ENCODE data around the gene TEX30. TPM values are rescaled to one million over a fixed set of nuclear protein-coding genes. Genes with fewer than 3 reads are reported as not detected.

The TEX30 gene
- total and polyA plus RNA-seq, 2 donors (not counting 3 experiments of a cell fraction or from before 2014, with no cell fraction given) = 12.5 to 19.8 TPM

DNA sequence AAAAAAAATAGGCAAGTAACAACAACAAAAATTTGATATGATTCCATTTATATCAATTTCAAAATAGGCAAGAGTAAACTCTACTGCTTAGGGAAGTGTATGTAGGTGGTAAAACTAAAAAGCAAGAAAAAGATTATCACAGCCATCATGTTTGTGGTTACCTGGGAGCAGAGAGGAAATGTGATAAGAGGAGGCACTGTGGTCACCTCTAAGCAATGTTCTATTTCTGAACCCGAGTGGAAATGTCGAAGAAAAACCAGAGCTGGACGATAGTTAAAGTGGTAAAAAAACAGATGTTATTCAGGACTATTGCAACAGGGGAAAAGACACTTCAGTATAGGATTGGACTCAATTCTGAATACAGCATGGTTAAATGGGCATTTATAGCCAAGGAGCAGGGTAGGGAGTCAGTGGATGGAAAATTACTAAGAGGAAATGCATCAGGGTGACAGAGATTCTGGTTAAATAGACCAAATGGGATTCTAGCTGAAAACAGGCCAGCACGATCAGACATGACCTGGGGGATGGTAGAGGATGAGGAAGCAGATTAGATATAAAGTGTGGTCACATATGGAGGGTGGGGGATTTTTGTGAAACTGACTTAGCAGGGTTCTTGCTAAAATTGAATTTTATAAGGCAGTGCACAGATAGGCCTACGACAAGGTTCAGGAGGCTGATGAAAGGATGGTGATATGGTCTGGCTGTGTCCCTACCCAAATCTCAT, 6.0 kb upstream of the TEX30 start:
- FAIRE-seq (no peak), DNase-seq (ENCODE audit: low read depth, low spot score) (no peak)
- no TSS peak for BruUV-seq (replicated peaks)
- no peaks in the 10 kb centered on the region for H3K9me3 ChIP-seq (replicated peaks; ENCODE audit: control insufficient read depth, insufficient read depth, low read length)
- dilution Hi-C loops (cut with MboI; ENCODE audit: extremely low pct_ligation_motif_present, low sequenced_read_pairs) (no loop called here), intact Hi-C loops (cut with micrococcal nuclease) (no loop called here)
- H3K4me1 ChIP-seq (ENCODE audit: control insufficient read depth, extremely low read depth, insufficient read depth, low read length) = no peaks in the 10 kb centered on the region
- no peaks in the 10 kb centered on the region for H3K27me3 ChIP-seq (ENCODE audit: control insufficient read depth in 2 of 2, insufficient read depth in 2 of 2, low read length in 2 of 2)
- TF ChIP-seq FOS (IDR thresholded peaks at IDR 0.05; ENCODE audit: borderline replicate concordance, insufficient read depth, low read length) (no peak), EZH2 (IDR thresholded peaks at IDR 0.05; ENCODE audit: borderline replicate concordance, low read depth, low read length, severe bottlenecking) (no peak), GATA2 (IDR thresholded peaks at IDR 0.05; ENCODE audit: insufficient read depth, insufficient read length, low read depth, low read length) (no peak), POLR2A (IDR thresholded peaks at IDR 0.05; ENCODE audit: low read depth, low read length) (no peak), MAX (IDR thresholded peaks at IDR 0.05; ENCODE audit: insufficient read depth, insufficient read length) (no peak), MYC (IDR thresholded peaks at IDR 0.05; ENCODE audit: low read depth, low read length) (no peak), JUN (IDR thresholded peaks at IDR 0.05; ENCODE audit: borderline replicate concordance, insufficient read depth, insufficient read length, low read depth) (no peak), POLR2AphosphoS5 (IDR thresholded peaks at IDR 0.05; ENCODE audit: insufficient read depth, low read depth, low read length) (no peak)
- TF ChIP-seq, protein P1, sequence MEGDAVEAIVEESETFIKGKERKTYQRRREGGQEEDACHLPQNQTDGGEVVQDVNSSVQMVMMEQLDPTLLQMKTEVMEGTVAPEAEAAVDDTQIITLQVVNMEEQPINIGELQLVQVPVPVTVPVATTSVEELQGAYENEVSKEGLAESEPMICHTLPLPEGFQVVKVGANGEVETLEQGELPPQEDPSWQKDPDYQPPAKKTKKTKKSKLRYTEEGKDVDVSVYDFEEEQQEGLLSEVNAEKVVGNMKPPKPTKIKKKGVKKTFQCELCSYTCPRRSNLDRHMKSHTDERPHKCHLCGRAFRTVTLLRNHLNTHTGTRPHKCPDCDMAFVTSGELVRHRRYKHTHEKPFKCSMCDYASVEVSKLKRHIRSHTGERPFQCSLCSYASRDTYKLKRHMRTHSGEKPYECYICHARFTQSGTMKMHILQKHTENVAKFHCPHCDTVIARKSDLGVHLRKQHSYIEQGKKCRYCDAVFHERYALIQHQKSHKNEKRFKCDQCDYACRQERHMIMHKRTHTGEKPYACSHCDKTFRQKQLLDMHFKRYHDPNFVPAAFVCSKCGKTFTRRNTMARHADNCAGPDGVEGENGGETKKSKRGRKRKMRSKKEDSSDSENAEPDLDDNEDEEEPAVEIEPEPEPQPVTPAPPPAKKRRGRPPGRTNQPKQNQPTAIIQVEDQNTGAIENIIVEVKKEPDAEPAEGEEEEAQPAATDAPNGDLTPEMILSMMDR (IDR thresholded peaks at IDR 0.05; ENCODE audit: extremely low read depth in 1 of 2, insufficient read depth in 1 of 2, low read depth in 1 of 2, low read length in 2 of 2) = no peak
- peaks cover under 1% of the 10 kb centered on the region in 2 experiments for H3K36me3 ChIP-seq (ENCODE audit: control insufficient read depth in 2 of 2, extremely low read depth in 1 of 2, insufficient read depth in 2 of 2, low read length in 2 of 2)
- no peak overlapping the region for H3K9ac ChIP-seq (replicated peaks; ENCODE audit: extremely low read depth, insufficient read depth, low read length)
- no peak overlapping the region for H2AFZ ChIP-seq (ENCODE audit: low read depth, low read length)
- H3K79me2 ChIP-seq (ENCODE audit: control insufficient read depth, insufficient read depth, low read length) = no peaks in the 10 kb centered on the region
- ChIA-PET CTCF (no interaction called here), POLR2A (no interaction called here)
- no peak overlapping the region for H3K4me3 ChIP-seq (replicated peaks in 1 of 3; ENCODE audit: insufficient read depth in 1 of 3, low read depth in 1 of 3, low read length in 3 of 3)
- no peak overlapping the region for H3K4me2 ChIP-seq (ENCODE audit: insufficient read depth, low read length)
- H3K9me1 ChIP-seq (replicated peaks; ENCODE audit: control insufficient read depth, extremely low read depth, insufficient read depth, low read length) = no peaks in the 10 kb centered on the region
- no peaks in the 10 kb centered on the region for H4K20me1 ChIP-seq (replicated peaks; ENCODE audit: control insufficient read depth, extremely low read depth, insufficient read depth, low read length)
- no peak overlapping the region for H3K27ac ChIP-seq (ENCODE audit: insufficient read depth, low read depth, low read length)

Data from endothelial cell of umbilical vein (primary cell).